Trophoblast cell (in vitro differentiated cells and primary cell): ENCODE results near the gene NR6A1.

Experiments used
- DNase-seq, 2 donors: peaks; one replicate each; pipeline ENCODE4 v3.0.0-alpha.2; 2016
- H2AFZ ChIP-seq: 2 replicates; pipeline ENCODE4 v1.6.1; 2013; ENCODE audit warnings: low read length, moderate library complexity, mild to moderate bottlenecking; ENCODE audit not compliant: insufficient read depth, poor library complexity
- H2AK5ac ChIP-seq: 2 replicates; pipeline ENCODE4 v1.6.1; 2013; ENCODE audit warnings: mild to moderate bottlenecking, low read length
- H2BK120ac ChIP-seq: 2 replicates; pipeline ENCODE4 v1.6.1; 2013; ENCODE audit warnings: low read length, mild to moderate bottlenecking, moderate library complexity; ENCODE audit not compliant: insufficient read depth, poor library complexity
- H2BK12ac ChIP-seq: 2 replicates; pipeline ENCODE4 v1.6.1; 2013; ENCODE audit warnings: mild to moderate bottlenecking, low read length, moderate library complexity
- H2BK5ac ChIP-seq: 2 replicates; pipeline ENCODE4 v1.6.1; 2013; ENCODE audit warnings: low read length, low read depth, moderate library complexity, mild to moderate bottlenecking; ENCODE audit not compliant: poor library complexity
- H3K14ac ChIP-seq: 2 replicates; pipeline ENCODE4 v1.6.1; 2013; ENCODE audit warnings: mild to moderate bottlenecking, low read length
- H3K18ac ChIP-seq: 2 replicates; pipeline ENCODE4 v1.6.1; 2013; ENCODE audit warnings: mild to moderate bottlenecking, low read length
- H3K23ac ChIP-seq: 2 replicates; pipeline ENCODE4 v1.6.1; 2013; ENCODE audit warnings: low read length
- H3K27ac ChIP-seq: 2 replicates; pipeline ENCODE4 v1.5.1; 2013; ENCODE audit warnings: low read depth, mild to moderate bottlenecking, inconsistent platforms, low read length, moderate library complexity
- H3K27me3 ChIP-seq: 2 replicates; pipeline ENCODE4 v1.6.1; 2013; ENCODE audit warnings: inconsistent platforms, mild to moderate bottlenecking, low read length, moderate library complexity; ENCODE audit not compliant: insufficient read depth
- H3K36me3 ChIP-seq, 2 experiments: 1 replicate in 1 of 2; 2 replicates in 1 of 2; pipeline ENCODE4 v1.6.1; 2013; ENCODE audit warnings: low read length in 2 of 2, mild to moderate bottlenecking in 2 of 2, moderate library complexity in 1 of 2; ENCODE audit not compliant: insufficient read depth in 2 of 2, control insufficient read depth in 1 of 2
- H3K4ac ChIP-seq: 2 replicates; pipeline ENCODE4 v1.6.1; 2013; ENCODE audit warnings: low read depth, mild to moderate bottlenecking, low read length, moderate library complexity
- H3K4me1 ChIP-seq, 2 experiments: 1 replicate in 1 of 2; 2 replicates in 1 of 2; pipeline ENCODE4 v1.6.1; 2013; ENCODE audit warnings: low read length in 2 of 2, mild to moderate bottlenecking in 2 of 2, moderate library complexity in 1 of 2; ENCODE audit not compliant: insufficient read depth in 2 of 2, control insufficient read depth in 1 of 2
- H3K4me2 ChIP-seq: 2 replicates; pipeline ENCODE4 v1.6.1; 2013; ENCODE audit warnings: inconsistent platforms, mild to moderate bottlenecking, low read length, moderate library complexity
- H3K4me3 ChIP-seq: 2 replicates; pipeline ENCODE4 v1.5.1; 2013; ENCODE audit warnings: mild to moderate bottlenecking, low read depth, low read length, inconsistent platforms
- H3K79me1 ChIP-seq: one replicate; pipeline ENCODE4 v1.6.1; 2013; ENCODE audit warnings: low read length
- H3K79me2 ChIP-seq: 2 replicates; pipeline ENCODE4 v1.6.1; 2013; ENCODE audit warnings: low read length, mild to moderate bottlenecking; ENCODE audit not compliant: control insufficient read depth, insufficient read depth, poor library complexity
- H3K9ac ChIP-seq: 2 replicates; pipeline ENCODE4 v1.6.1; 2013; ENCODE audit warnings: mild to moderate bottlenecking, low read length
- H3K9me3 ChIP-seq: 2 replicates; pipeline ENCODE4 v1.6.1; 2013; ENCODE audit warnings: low read depth, mild to moderate bottlenecking, control low read depth, inconsistent platforms, low read length; ENCODE audit not compliant: insufficient read depth
- H4K12ac ChIP-seq: 2 replicates; pipeline ENCODE4 v1.6.1; 2013; ENCODE audit warnings: low read depth, mild to moderate bottlenecking, low read length, moderate library complexity
- H4K8ac ChIP-seq: 2 replicates; pipeline ENCODE4 v1.6.1; 2013; ENCODE audit warnings: low read depth, mild to moderate bottlenecking, low read length, moderate library complexity
- H4K91ac ChIP-seq: one replicate; pipeline ENCODE4 v1.6.1; 2013; ENCODE audit warnings: low read depth, mild to moderate bottlenecking, low read length, moderate library complexity
- WGBS: extraction: QIAGEN DNeasy Blood & Tissue Kit; methylation state at CpG from one replicate; pipeline ENCODE4 v1.1.7; 2013; ENCODE audit warnings: missing lambda C conversion rate; ENCODE audit not compliant: insufficient read length, insufficient coverage; ENCODE audit errors: extremely low coverage; 5-methylcytosine and 5-hydroxymethylcytosine counted together

Gene NR6A1

GRCh38 chr9:124583134-124583533 is 188.0 kb downstream of the NR6A1 start:
- H3K14ac ChIP-seq, result no peak overlapping the region
- H4K91ac ChIP-seq, result no peak overlapping the region

GRCh38 chr9:124580186-124580585 is 190.9 kb downstream of the NR6A1 start:
- Histone ChIP-seq H3K18ac (no peak overlapping the region), H4K12ac (no peak overlapping the region), H3K4ac (peak overlapping the region; percentile 79), H3K27me3 (no peaks in the 10 kb centered on the region), H3K79me2 (peaks cover under 1% of the 10 kb centered on the region), H3K23ac (no peak overlapping the region), H2AK5ac (no peak overlapping the region), H3K27ac (no peak overlapping the region), H3K79me1 (peaks cover 1% of the 10 kb centered on the region), H3K14ac (no peak overlapping the region), H3K4me2 (no peak overlapping the region), H2AFZ (no peak overlapping the region), H4K91ac (no peak overlapping the region), H2BK5ac (no peak overlapping the region), H4K8ac (no peak overlapping the region), H3K4me3 (no peak overlapping the region), H3K4me1 (peaks cover 0 to 4% of the 10 kb centered on the region in 2 experiments), H3K9me3 (no peaks in the 10 kb centered on the region), H3K36me3 (peaks cover 0 to 3% of the 10 kb centered on the region in 2 experiments), H3K9ac (no peak overlapping the region), H2BK12ac (no peak overlapping the region), H2BK120ac (no peak overlapping the region)
- WGBS, result no CpG with 5 or more reads among the region's 1 CpG
- DNase-seq, result no peak

More at GRCh38 chr9:124583134-124583533, 188.0 kb downstream of the NR6A1 start:
- Histone ChIP-seq H3K36me3 (peaks cover 0 to 2% of the 10 kb centered on the region in 2 experiments), H4K12ac (no peak overlapping the region), H4K8ac (no peak overlapping the region), H3K23ac (no peak overlapping the region), H2BK120ac (no peak overlapping the region), H3K27ac (no peak overlapping the region), H3K4me1 (no peaks in the 10 kb centered on the region), H3K18ac (no peak overlapping the region), H3K9me3 (no peaks in the 10 kb centered on the region), H3K4me2 (no peak overlapping the region), H3K4me3 (no peak overlapping the region), H2AFZ (no peak overlapping the region), H3K79me2 (no peaks in the 10 kb centered on the region), H2BK5ac (no peak overlapping the region), H3K79me1 (no peaks in the 10 kb centered on the region), H3K9ac (no peak overlapping the region), H3K27me3 (no peaks in the 10 kb centered on the region), H3K4ac (no peak overlapping the region), H2AK5ac (no peak overlapping the region), H2BK12ac (no peak overlapping the region)
- DNase-seq, result no peak
- no CpG with 5 or more reads among the region's 1 CpG for WGBS

- no peak overlapping the region for H4K91ac ChIP-seq
- no peak overlapping the region for H2BK120ac ChIP-seq
- H3K18ac ChIP-seq, result no peak overlapping the region
- no peaks in the 10 kb centered on the region for H3K9me3 ChIP-seq
- H3K14ac ChIP-seq, result peak overlapping the region; percentile 30
- peak overlapping the region; percentile 21 for H2BK5ac ChIP-seq
- no peak overlapping the region for H2AFZ ChIP-seq
- H2BK12ac ChIP-seq, result no peak overlapping the region
- H3K23ac ChIP-seq, result no peak overlapping the region
- no peak for DNase-seq
- no peak overlapping the region for H3K4ac ChIP-seq
- H3K4me2 ChIP-seq, result no peak overlapping the region
- no peak overlapping the region for H3K9ac ChIP-seq
- no CpG with 5 or more reads among the region's 6 CpGs for WGBS
- H3K27me3 ChIP-seq, result no peaks in the 10 kb centered on the region
- H3K4me1 ChIP-seq, result peaks cover 1 to 12% of the 10 kb centered on the region in 2 experiments
- H3K36me3 ChIP-seq, result peaks cover 0 to 4% of the 10 kb centered on the region in 2 experiments
- no peak overlapping the region for H3K4me3 ChIP-seq
- no peak overlapping the region for H4K8ac ChIP-seq
- H2AK5ac ChIP-seq, result no peak overlapping the region
- no peak overlapping the region for H4K12ac ChIP-seq
- peaks cover 2% of the 10 kb centered on the region for H3K79me2 ChIP-seq
- H3K79me1 ChIP-seq, result peaks cover 9% of the 10 kb centered on the region
- H3K27ac ChIP-seq, result no peak overlapping the region
Observed at GRCh38 chr9:124576751-124577150, 194.4 kb downstream of the NR6A1 start.

- Histone ChIP-seq H4K12ac (peak overlapping the region; percentile 30), H3K4ac (peak overlapping the region; percentile 75), H3K18ac (peak overlapping the region; percentile 53), H3K27me3 (no peaks in the 10 kb centered on the region), H3K9me3 (no peaks in the 10 kb centered on the region), H3K27ac (peak overlapping the region; percentile 52), H2AFZ (no peak overlapping the region), H4K91ac (peak overlapping the region; percentile 62), H3K79me2 (peaks cover 2% of the 10 kb centered on the region), H3K23ac (no peak overlapping the region), H3K9ac (no peak overlapping the region), H3K36me3 (peaks cover 0 to 4% of the 10 kb centered on the region in 2 experiments), H4K8ac (peak overlapping the region; percentile 47), H2BK12ac (peak overlapping the region; percentile 80), H3K4me1 (peaks cover 8 to 19% of the 10 kb centered on the region in 2 experiments), H2BK120ac (peak overlapping the region; percentile 76), H2BK5ac (peak overlapping the region; percentile 63), H3K4me2 (no peak overlapping the region), H3K14ac (peak overlapping the region; percentile 85), H3K79me1 (peaks cover 18% of the 10 kb centered on the region), H2AK5ac (peak overlapping the region; percentile 46), H3K4me3 (no peak overlapping the region)
- no peak for DNase-seq
- no CpG with 5 or more reads among the region's 10 CpGs for WGBS
Observed at GRCh38 chr9:124574534-124575375, 196.4 kb downstream of the NR6A1 start.
